Measurements from ENCODE around the gene RIPPLY1.
A peak's percentile ranks its signal among the peaks of the same experiment; 100 is the strongest.
"Not testable (repeated sequence)": the region's sequence is repeated elsewhere in the genome, so short reads cannot be mapped to it uniquely, and the experiment has no call there.

Gene RIPPLY1

DNA sequence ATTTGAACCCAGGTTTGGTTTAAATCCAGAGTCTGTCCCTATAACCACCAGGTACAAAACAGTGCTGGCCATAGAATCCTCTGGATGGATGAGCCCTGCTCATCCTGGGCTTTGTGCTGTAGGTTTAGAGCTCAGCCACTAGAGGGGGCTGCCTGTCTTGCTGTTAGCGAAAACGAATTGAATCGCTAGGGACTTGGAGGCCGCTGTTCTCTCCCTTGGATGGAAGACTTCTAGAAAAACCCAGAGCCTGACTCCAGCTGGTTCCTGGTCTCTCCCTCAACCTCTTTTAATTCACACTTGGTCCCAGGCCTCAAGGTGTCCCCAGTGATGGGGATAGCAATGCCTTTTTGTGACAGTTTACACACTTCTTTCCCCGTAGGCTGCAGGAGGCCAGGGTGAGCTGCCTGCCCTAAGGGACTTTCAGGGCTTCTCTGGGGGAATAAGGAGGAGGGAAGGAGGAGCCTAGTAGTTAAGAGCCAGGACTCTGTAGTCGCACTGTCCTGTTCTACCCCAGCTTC, 8.7 kb downstream of the RIPPLY1 start:
- Histone ChIP-seq H3K27me3 (replicated peaks) (no peaks in the 10 kb centered on the region), H3K4me3 (ENCODE audit: low read depth, low read length) (no peak overlapping the region), H3K36me3 (replicated peaks) (no peaks in the 10 kb centered on the region), H3K27ac (peak overlapping the region; percentile 19)
- in situ Hi-C loops (cut with HindIII; ENCODE audit: low pct_ligation_motif_present, low sequenced_read_pairs): no loop called here
- DNase-seq: peak; percentile 60
- TF ChIP-seq, protein P1, sequence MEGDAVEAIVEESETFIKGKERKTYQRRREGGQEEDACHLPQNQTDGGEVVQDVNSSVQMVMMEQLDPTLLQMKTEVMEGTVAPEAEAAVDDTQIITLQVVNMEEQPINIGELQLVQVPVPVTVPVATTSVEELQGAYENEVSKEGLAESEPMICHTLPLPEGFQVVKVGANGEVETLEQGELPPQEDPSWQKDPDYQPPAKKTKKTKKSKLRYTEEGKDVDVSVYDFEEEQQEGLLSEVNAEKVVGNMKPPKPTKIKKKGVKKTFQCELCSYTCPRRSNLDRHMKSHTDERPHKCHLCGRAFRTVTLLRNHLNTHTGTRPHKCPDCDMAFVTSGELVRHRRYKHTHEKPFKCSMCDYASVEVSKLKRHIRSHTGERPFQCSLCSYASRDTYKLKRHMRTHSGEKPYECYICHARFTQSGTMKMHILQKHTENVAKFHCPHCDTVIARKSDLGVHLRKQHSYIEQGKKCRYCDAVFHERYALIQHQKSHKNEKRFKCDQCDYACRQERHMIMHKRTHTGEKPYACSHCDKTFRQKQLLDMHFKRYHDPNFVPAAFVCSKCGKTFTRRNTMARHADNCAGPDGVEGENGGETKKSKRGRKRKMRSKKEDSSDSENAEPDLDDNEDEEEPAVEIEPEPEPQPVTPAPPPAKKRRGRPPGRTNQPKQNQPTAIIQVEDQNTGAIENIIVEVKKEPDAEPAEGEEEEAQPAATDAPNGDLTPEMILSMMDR (IDR thresholded peaks at IDR 0.05; ENCODE audit: low read depth, low read length, missing control alignments): peak; percentile 88

DNA sequence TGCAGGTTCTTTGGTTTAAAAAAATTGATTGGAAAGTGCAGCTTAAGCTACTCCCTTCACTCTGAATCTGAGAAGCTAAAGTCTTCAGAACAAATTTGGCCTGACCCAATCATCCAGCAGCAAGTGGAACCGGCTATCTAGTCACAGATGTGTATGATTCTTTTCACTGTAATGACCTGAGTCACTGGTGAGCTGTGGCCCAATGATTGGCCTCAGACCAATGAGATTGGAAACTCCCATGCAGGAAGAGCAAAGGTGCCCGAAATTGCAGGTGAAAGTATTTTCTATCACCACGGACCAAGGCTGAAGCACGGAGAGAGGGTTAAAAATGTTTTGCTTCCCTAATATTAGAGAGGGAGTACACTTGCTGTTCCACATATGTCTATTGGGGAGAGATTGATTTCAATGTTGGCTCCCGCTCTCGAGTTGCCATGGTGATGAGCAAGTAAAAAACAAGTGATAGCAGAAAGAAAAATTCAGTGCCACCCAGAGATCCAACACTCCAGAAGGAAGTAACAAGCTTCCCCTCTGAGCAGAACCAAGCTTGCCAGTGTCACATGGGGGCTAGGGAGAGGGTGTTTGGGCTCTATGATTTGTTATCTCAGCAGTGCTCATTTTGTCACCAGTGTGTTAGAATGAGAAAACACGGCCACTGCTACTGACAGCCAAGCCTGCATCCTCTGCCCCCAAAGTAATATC, 11.2 kb downstream of the RIPPLY1 start:
- in situ Hi-C loops (cut with HindIII; ENCODE audit: low pct_ligation_motif_present, low sequenced_read_pairs): no loop called here
- Histone ChIP-seq H3K27ac (no peak overlapping the region), H3K36me3 (replicated peaks) (no peaks in the 10 kb centered on the region), H3K4me3 (ENCODE audit: low read depth, low read length) (no peak overlapping the region), H3K27me3 (replicated peaks) (no peaks in the 10 kb centered on the region)
- DNase-seq: no peak
- TF ChIP-seq, protein P1 (IDR thresholded peaks at IDR 0.05; ENCODE audit: low read depth, low read length, missing control alignments): no peak

- TF ChIP-seq, protein P1 (IDR thresholded peaks at IDR 0.05; ENCODE audit: low read depth, low read length, missing control alignments): no peak
- no peak for DNase-seq
- Histone ChIP-seq H3K4me3 (ENCODE audit: low read depth, low read length) (no peak overlapping the region), H3K36me3 (replicated peaks) (no peaks in the 10 kb centered on the region), H3K27ac (no peak overlapping the region), H3K27me3 (replicated peaks) (no peaks in the 10 kb centered on the region)
- in situ Hi-C loops (cut with HindIII; ENCODE audit: low pct_ligation_motif_present, low sequenced_read_pairs): no loop called here
These were observed 13.7 kb downstream of the RIPPLY1 start for GRCh38 chrX:106889468-106889867.

DNA sequence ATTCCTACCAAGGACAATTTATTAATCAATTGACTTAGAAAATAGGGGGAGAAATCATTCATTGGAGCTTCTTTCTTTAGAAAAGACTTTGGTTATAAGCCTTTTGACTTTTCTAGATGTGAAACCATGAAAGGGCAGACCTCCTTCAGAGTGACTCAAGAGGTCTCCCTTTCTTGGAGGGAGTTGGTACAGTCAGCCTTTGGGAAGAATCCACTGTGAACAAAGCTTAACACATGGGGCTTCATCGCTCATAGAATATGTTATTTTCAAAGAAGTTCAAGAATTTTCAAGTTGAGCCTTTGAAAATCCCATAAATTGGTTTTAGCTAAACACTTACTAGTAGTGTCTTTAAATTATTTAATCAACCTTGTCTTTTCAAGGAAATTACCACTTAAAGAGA, 28.0 kb downstream of the RIPPLY1 start:
- no peak overlapping the region for H3K27ac ChIP-seq
- no peak for DNase-seq
- no peaks in the 10 kb centered on the region for H3K27me3 ChIP-seq (replicated peaks)
- H3K36me3 ChIP-seq (replicated peaks): no peaks in the 10 kb centered on the region
- in situ Hi-C loops (cut with HindIII; ENCODE audit: low pct_ligation_motif_present, low sequenced_read_pairs): no loop called here
- no peak overlapping the region for H3K4me3 ChIP-seq (ENCODE audit: low read depth, low read length)
- TF ChIP-seq, protein P1 (IDR thresholded peaks at IDR 0.05; ENCODE audit: low read depth, low read length, missing control alignments): no peak

DNA sequence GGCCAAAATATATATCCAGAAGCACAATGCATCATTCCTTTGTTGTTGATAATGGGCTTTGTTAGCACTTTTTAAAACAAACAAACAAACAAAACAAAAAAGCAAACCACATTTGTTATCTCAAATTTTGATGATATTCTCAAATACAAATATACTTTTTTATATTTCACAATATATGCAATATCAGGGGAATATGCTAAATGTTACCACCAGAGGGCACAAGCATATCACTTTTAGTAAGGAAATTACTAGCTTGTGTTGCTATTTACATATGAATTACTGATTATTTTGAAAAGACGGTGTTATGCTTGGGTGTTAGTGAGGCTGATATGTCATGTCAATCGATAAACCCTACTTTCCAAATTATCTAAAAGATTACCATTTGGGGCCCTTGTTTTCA, 29.1 kb downstream of the RIPPLY1 start:
- no peak overlapping the region for H3K27ac ChIP-seq
- H3K4me3 ChIP-seq (ENCODE audit: low read depth, low read length): no peak overlapping the region
- no peaks in the 10 kb centered on the region for H3K27me3 ChIP-seq (replicated peaks)
- H3K36me3 ChIP-seq (replicated peaks): no peaks in the 10 kb centered on the region
- no peak for DNase-seq
- in situ Hi-C loops (cut with HindIII; ENCODE audit: low pct_ligation_motif_present, low sequenced_read_pairs): no loop called here
- TF ChIP-seq, protein P1 (IDR thresholded peaks at IDR 0.05; ENCODE audit: low read depth, low read length, missing control alignments): peak; percentile 52

- H3K36me3 ChIP-seq (replicated peaks); H3K27me3 ChIP-seq (replicated peaks); in situ Hi-C loops (cut with HindIII; ENCODE audit: low pct_ligation_motif_present, low sequenced_read_pairs): not testable (repeated sequence)
These were observed 30.3 kb downstream of the RIPPLY1 start for GRCh38 chrX:106872796-106873195.

More at GRCh38 chrX:106872796-106873195, 30.3 kb downstream of the RIPPLY1 start:
- not testable (repeated sequence) for H3K4me3 ChIP-seq (ENCODE audit: low read depth, low read length); DNase-seq; H3K27ac ChIP-seq

All from brain microvascular endothelial cell (primary cell).